ENCODE results near the gene FAM174B.
A peak's percentile ranks its signal among the peaks of the same experiment; 100 is the strongest.

FAM174B gene

GRCh38 chr15:92634671-92635201 is 20.8 kb downstream of the FAM174B start:
- peaks cover 26% of the 10 kb centered on the region for H3K4me1 ChIP-seq (ENCODE audit: control insufficient read depth, insufficient read depth, low read length)
- no peak overlapping the region for H3K4me3 ChIP-seq (ENCODE audit: low read length)
- H3K36me3 ChIP-seq (ENCODE audit: control insufficient read depth, insufficient read depth, low read length): no peaks in the 10 kb centered on the region
- no peaks in the 10 kb centered on the region for H3K27me3 ChIP-seq (ENCODE audit: control insufficient read depth, insufficient read depth, low read length)
- no peak overlapping the region for H3K27ac ChIP-seq (ENCODE audit: low read depth, low read length)
- no peak overlapping the region for H3K9ac ChIP-seq (ENCODE audit: low read length)

GRCh38 chr15:92634060-92634459 is 21.5 kb downstream of the FAM174B start:
- Histone ChIP-seq H3K27me3 (ENCODE audit: control insufficient read depth, insufficient read depth, low read length) (no peaks in the 10 kb centered on the region), H3K4me1 (ENCODE audit: control insufficient read depth, insufficient read depth, low read length) (peaks cover 26% of the 10 kb centered on the region), H3K27ac (ENCODE audit: low read depth, low read length) (no peak overlapping the region), H3K9ac (ENCODE audit: low read length) (no peak overlapping the region), H3K36me3 (ENCODE audit: control insufficient read depth, insufficient read depth, low read length) (no peaks in the 10 kb centered on the region), H3K4me3 (ENCODE audit: low read length) (no peak overlapping the region)

GRCh38 chr15:92633418-92633817 is 22.2 kb downstream of the FAM174B start:
- peaks cover 2% of the 10 kb centered on the region for H3K36me3 ChIP-seq (ENCODE audit: control insufficient read depth, insufficient read depth, low read length)
- H3K4me3 ChIP-seq (ENCODE audit: low read length): no peak overlapping the region
- H3K27ac ChIP-seq (ENCODE audit: low read depth, low read length): no peak overlapping the region
- no peaks in the 10 kb centered on the region for H3K27me3 ChIP-seq (ENCODE audit: control insufficient read depth, insufficient read depth, low read length)
- peaks cover 20% of the 10 kb centered on the region for H3K4me1 ChIP-seq (ENCODE audit: control insufficient read depth, insufficient read depth, low read length)
- no peak overlapping the region for H3K9ac ChIP-seq (ENCODE audit: low read length)

GRCh38 chr15:92633001-92633400 is 22.6 kb downstream of the FAM174B start:
- H3K4me1 ChIP-seq (ENCODE audit: control insufficient read depth, insufficient read depth, low read length): peaks cover 16% of the 10 kb centered on the region
- H3K36me3 ChIP-seq (ENCODE audit: control insufficient read depth, insufficient read depth, low read length): peaks cover 2% of the 10 kb centered on the region
- H3K27ac ChIP-seq (ENCODE audit: low read depth, low read length): no peak overlapping the region
- H3K9ac ChIP-seq (ENCODE audit: low read length): no peak overlapping the region
- no peak overlapping the region for H3K4me3 ChIP-seq (ENCODE audit: low read length)
- no peaks in the 10 kb centered on the region for H3K27me3 ChIP-seq (ENCODE audit: control insufficient read depth, insufficient read depth, low read length)

GRCh38 chr15:92631721-92632120 is 23.9 kb downstream of the FAM174B start:
- Histone ChIP-seq H3K36me3 (ENCODE audit: control insufficient read depth, insufficient read depth, low read length) (peaks cover 2% of the 10 kb centered on the region), H3K4me3 (ENCODE audit: low read length) (no peak overlapping the region), H3K4me1 (ENCODE audit: control insufficient read depth, insufficient read depth, low read length) (peaks cover 4% of the 10 kb centered on the region), H3K27ac (ENCODE audit: low read depth, low read length) (no peak overlapping the region), H3K27me3 (ENCODE audit: control insufficient read depth, insufficient read depth, low read length) (no peaks in the 10 kb centered on the region), H3K9ac (ENCODE audit: low read length) (no peak overlapping the region)

- no peaks in the 10 kb centered on the region for H3K27me3 ChIP-seq (ENCODE audit: control insufficient read depth, insufficient read depth, low read length)
- no peak overlapping the region for H3K9ac ChIP-seq (ENCODE audit: low read length)
- peaks cover 2% of the 10 kb centered on the region for H3K36me3 ChIP-seq (ENCODE audit: control insufficient read depth, insufficient read depth, low read length)
- no peak overlapping the region for H3K4me3 ChIP-seq (ENCODE audit: low read length)
- H3K27ac ChIP-seq (ENCODE audit: low read depth, low read length): no peak overlapping the region
- H3K4me1 ChIP-seq (ENCODE audit: control insufficient read depth, insufficient read depth, low read length): peaks cover 6% of the 10 kb centered on the region
Observed at GRCh38 chr15:92629975-92630626, 25.5 kb downstream of the FAM174B start.

GRCh38 chr15:92629276-92629974 is 26.1 kb downstream of the FAM174B start:
- peaks cover 9% of the 10 kb centered on the region for H3K4me1 ChIP-seq (ENCODE audit: control insufficient read depth, insufficient read depth, low read length)
- H3K4me3 ChIP-seq (ENCODE audit: low read length): no peak overlapping the region
- H3K27me3 ChIP-seq (ENCODE audit: control insufficient read depth, insufficient read depth, low read length): no peaks in the 10 kb centered on the region
- H3K27ac ChIP-seq (ENCODE audit: low read depth, low read length): no peak overlapping the region
- H3K9ac ChIP-seq (ENCODE audit: low read length): no peak overlapping the region
- H3K36me3 ChIP-seq (ENCODE audit: control insufficient read depth, insufficient read depth, low read length): peaks cover 2% of the 10 kb centered on the region

GRCh38 chr15:92627014-92627413 is 28.6 kb downstream of the FAM174B start:
- peaks cover 2% of the 10 kb centered on the region for H3K36me3 ChIP-seq (ENCODE audit: control insufficient read depth, insufficient read depth, low read length)
- no peak overlapping the region for H3K27ac ChIP-seq (ENCODE audit: low read depth, low read length)
- H3K9ac ChIP-seq (ENCODE audit: low read length): no peak overlapping the region
- peaks cover 18% of the 10 kb centered on the region for H3K4me1 ChIP-seq (ENCODE audit: control insufficient read depth, insufficient read depth, low read length)
- H3K27me3 ChIP-seq (ENCODE audit: control insufficient read depth, insufficient read depth, low read length): no peaks in the 10 kb centered on the region
- no peak overlapping the region for H3K4me3 ChIP-seq (ENCODE audit: low read length)

- peak overlapping the region; percentile 75 for H3K27ac ChIP-seq (ENCODE audit: low read depth, low read length)
- H3K36me3 ChIP-seq (ENCODE audit: control insufficient read depth, insufficient read depth, low read length): peaks cover 2% of the 10 kb centered on the region
- no peaks in the 10 kb centered on the region for H3K27me3 ChIP-seq (ENCODE audit: control insufficient read depth, insufficient read depth, low read length)
- H3K4me3 ChIP-seq (ENCODE audit: low read length): no peak overlapping the region
- no peak overlapping the region for H3K9ac ChIP-seq (ENCODE audit: low read length)
- peaks cover 21% of the 10 kb centered on the region for H3K4me1 ChIP-seq (ENCODE audit: control insufficient read depth, insufficient read depth, low read length)
Observed at GRCh38 chr15:92625251-92625980, 30.2 kb downstream of the FAM174B start.

GRCh38 chr15:92624401-92624991 is 31.1 kb downstream of the FAM174B start:
- Histone ChIP-seq H3K27me3 (ENCODE audit: control insufficient read depth, insufficient read depth, low read length) (no peaks in the 10 kb centered on the region), H3K27ac (ENCODE audit: low read depth, low read length) (peak overlapping the region; percentile 75), H3K4me3 (ENCODE audit: low read length) (no peak overlapping the region), H3K4me1 (ENCODE audit: control insufficient read depth, insufficient read depth, low read length) (peaks cover 30% of the 10 kb centered on the region), H3K36me3 (ENCODE audit: control insufficient read depth, insufficient read depth, low read length) (peaks cover 2% of the 10 kb centered on the region), H3K9ac (ENCODE audit: low read length) (no peak overlapping the region)

- Histone ChIP-seq H3K27me3 (ENCODE audit: control insufficient read depth, insufficient read depth, low read length) (no peaks in the 10 kb centered on the region), H3K4me1 (ENCODE audit: control insufficient read depth, insufficient read depth, low read length) (peaks cover 36% of the 10 kb centered on the region), H3K36me3 (ENCODE audit: control insufficient read depth, insufficient read depth, low read length) (no peaks in the 10 kb centered on the region), H3K4me3 (ENCODE audit: low read length) (no peak overlapping the region), H3K27ac (ENCODE audit: low read depth, low read length) (no peak overlapping the region), H3K9ac (ENCODE audit: low read length) (no peak overlapping the region)
Observed at GRCh38 chr15:92623435-92623834, 32.1 kb downstream of the FAM174B start.

GRCh38 chr15:92621972-92622533 is 33.5 kb downstream of the FAM174B start:
- H3K27ac ChIP-seq (ENCODE audit: low read depth, low read length): no peak overlapping the region
- H3K4me1 ChIP-seq (ENCODE audit: control insufficient read depth, insufficient read depth, low read length): peaks cover 48% of the 10 kb centered on the region
- no peak overlapping the region for H3K9ac ChIP-seq (ENCODE audit: low read length)
- no peaks in the 10 kb centered on the region for H3K36me3 ChIP-seq (ENCODE audit: control insufficient read depth, insufficient read depth, low read length)
- H3K4me3 ChIP-seq (ENCODE audit: low read length): no peak overlapping the region
- H3K27me3 ChIP-seq (ENCODE audit: control insufficient read depth, insufficient read depth, low read length): no peaks in the 10 kb centered on the region
